ENCODE results near the gene CDK6. TPM values are rescaled to one million over a fixed set of nuclear protein-coding genes. Genes with fewer than 3 reads are reported as not detected.

CDK6 gene
- total RNA-seq, 6 experiments from 2014 or later: 6.9 to 23.7 (median 17.0) TPM

GRCh38 chr7:92615861-92616260, 220.5 kb downstream of the CDK6 start:
- Histone ChIP-seq H3K4me3 (no peak overlapping the region), H3K9me3 (no peaks in the 10 kb centered on the region), H3K27me3 (no peaks in the 10 kb centered on the region), H3K27ac (no peak overlapping the region), H3K36me3 (peaks cover 0 to 10% (median 0%) of the 10 kb centered on the region in 4 donors), H3K4me1 (peaks cover 0 to 3% (median 0%) of the 10 kb centered on the region in 4 donors)
- DNase-seq (no peak), ATAC-seq (no peak)
- TF ChIP-seq CTCF (IDR thresholded peaks at IDR 0.05) (no peak), POLR2A (IDR thresholded peaks at IDR 0.05) (no peak)
- WGBS (ENCODE audit: insufficient coverage, low coverage, low lambda C conversion rate, missing lambda C conversion rate): 57% methylated on average over 1 of the region's 1 CpG
- intact Hi-C loops (cut with DNase I): no loop called here

- DNase-seq: peak in 1 of 3 donors; percentile 43
- H3K27ac ChIP-seq: no peak overlapping the region
- no peak for TF ChIP-seq POLR2A (IDR thresholded peaks at IDR 0.05)
- no peaks in the 10 kb centered on the region for H3K27me3 ChIP-seq
- H3K4me3 ChIP-seq: no peak overlapping the region
- ATAC-seq: no peak
- H3K36me3 ChIP-seq: peaks cover 0 to 10% (median 0%) of the 10 kb centered on the region in 4 donors
- 63% methylated on average over 4 of the region's 5 CpGs for WGBS (ENCODE audit: insufficient coverage, low coverage, low lambda C conversion rate, missing lambda C conversion rate)
- no peaks in the 10 kb centered on the region for H3K4me1 ChIP-seq
- intact Hi-C loops (cut with DNase I): no loop called here
- no peaks in the 10 kb centered on the region for H3K9me3 ChIP-seq
Observed at GRCh38 chr7:92614660-92615174, 221.7 kb downstream of the CDK6 start.

- Histone ChIP-seq H3K9me3 (no peaks in the 10 kb centered on the region), H3K4me1 (peaks cover 0 to 4% (median 0%) of the 10 kb centered on the region in 4 donors), H3K27me3 (no peaks in the 10 kb centered on the region), H3K36me3 (peaks cover 0 to 10% (median 0%) of the 10 kb centered on the region in 4 donors), H3K4me3 (no peak overlapping the region), H3K27ac (no peak overlapping the region)
- no peak for TF ChIP-seq POLR2A (IDR thresholded peaks at IDR 0.05)
- TF ChIP-seq CTCF (IDR thresholded peaks at IDR 0.05): no peak
- WGBS (ENCODE audit: insufficient coverage, low coverage, low lambda C conversion rate, missing lambda C conversion rate): 94% methylated on average over 3 of the region's 3 CpGs
- intact Hi-C loops (cut with DNase I): no loop called here
- DNase-seq (no peak), ATAC-seq (no peak)
Observed at GRCh38 chr7:92613720-92614119, 222.7 kb downstream of the CDK6 start.

- no peak for ATAC-seq
- intact Hi-C loops (cut with DNase I): no loop called here
Observed at GRCh38 chr7:92613214-92613613, 223.2 kb downstream of the CDK6 start.

GRCh38 chr7:92612501-92612900, 223.9 kb downstream of the CDK6 start:
- 63% methylated on average over 2 of the region's 2 CpGs for WGBS (ENCODE audit: insufficient coverage, low coverage, low lambda C conversion rate, missing lambda C conversion rate)
- DNase-seq (no peak), ATAC-seq (no peak)
- Histone ChIP-seq H3K27ac (no peak overlapping the region), H3K36me3 (peaks cover 0 to 10% (median 0%) of the 10 kb centered on the region in 4 donors), H3K9me3 (no peaks in the 10 kb centered on the region), H3K27me3 (no peaks in the 10 kb centered on the region), H3K4me1 (peaks cover 0 to 9% (median 0%) of the 10 kb centered on the region in 4 donors), H3K4me3 (no peak overlapping the region)
- intact Hi-C loops (cut with DNase I): no loop called here
- TF ChIP-seq CTCF (IDR thresholded peaks at IDR 0.05): no peak
- TF ChIP-seq POLR2A (IDR thresholded peaks at IDR 0.05): no peak

More at GRCh38 chr7:92613214-92613613, 223.2 kb downstream of the CDK6 start:
- H3K4me3 ChIP-seq: no peak overlapping the region
- peaks cover 0 to 7% (median 0%) of the 10 kb centered on the region in 4 donors for H3K4me1 ChIP-seq
- H3K9me3 ChIP-seq: no peaks in the 10 kb centered on the region
- no peak overlapping the region for H3K27ac ChIP-seq
- peaks cover 0 to 10% (median 0%) of the 10 kb centered on the region in 4 donors for H3K36me3 ChIP-seq
- H3K27me3 ChIP-seq: no peaks in the 10 kb centered on the region
- no peak for TF ChIP-seq POLR2A (IDR thresholded peaks at IDR 0.05)
- TF ChIP-seq CTCF (IDR thresholded peaks at IDR 0.05): no peak
- DNase-seq: no peak

Data from right lobe of liver (tissue), 6 donors.